ENCODE results near the gene CADM4.

- no peak for TF ChIP-seq CTCF (IDR thresholded peaks at IDR 0.05)
- TF ChIP-seq POLR2A (IDR thresholded peaks at IDR 0.05), result no peak
These were observed 39.0 kb upstream of the CADM4 start for GRCh38 chr19:43678512-43679261.

Data from right lobe of liver (tissue), 4 donors.